PFSK-1 (cell line): ENCODE data around the gene GGT6.

ENCODE experiments used
- POLR2AphosphoS5 ChIP-seq: IDR thresholded peaks from 2 replicates; pipeline ENCODE4 v1.6.1; 2012; ENCODE audit warnings: low read depth, mild to moderate bottlenecking, control low read depth, low read length, moderate library complexity
- REST ChIP-seq, 2 experiments: IDR thresholded peaks; 2 replicates each; pipeline versions ENCODE4 v1.6.1 to v1.8.0; 2011 to 2012; ENCODE audit warnings: low read depth in 2 of 2, low read length in 2 of 2, control low read depth in 1 of 2, inconsistent platforms in 1 of 2, mild to moderate bottlenecking in 1 of 2, moderate library complexity in 1 of 2; ENCODE audit not compliant: insufficient read depth in 1 of 2
- SIN3A ChIP-seq: IDR thresholded peaks from 2 replicates; pipeline ENCODE4 v1.6.1; 2012; ENCODE audit warnings: mild to moderate bottlenecking, low read length, moderate library complexity, borderline replicate concordance; ENCODE audit not compliant: insufficient read depth
- TAF1 ChIP-seq: IDR thresholded peaks from 2 replicates; pipeline ENCODE4 v1.6.1; 2012; ENCODE audit warnings: low read length, control low read depth, borderline replicate concordance; ENCODE audit not compliant: insufficient read depth

- no peak for TF ChIP-seq POLR2AphosphoS5
- no peak for TF ChIP-seq REST (IDR thresholded peaks at IDR 0.05; ENCODE audit: insufficient read depth in 1 of 2, low read depth in 2 of 2, low read length in 2 of 2)
- TF ChIP-seq TAF1, result no peak
- no peak for TF ChIP-seq SIN3A
These were observed 41.7 kb upstream of the GGT6 start for GRCh38 chr17:4602041-4602440.
